A549 (cell line): ENCODE measurements around the gene SLIRP. TPM values are rescaled to one million over a fixed set of nuclear protein-coding genes. Genes with fewer than 3 reads are reported as not detected.
"Not testable (repeated sequence)": the region's sequence is repeated elsewhere in the genome, so short reads cannot be mapped to it uniquely, and the experiment has no call there.

ENCODE experiments used
- ATAC-seq, 2 experiments: fragments of 200-7000 bp in 1 of 2; fragments of >200 bp in 1 of 2; cut with Nextera tagmentation in 1 of 2; cut with Tn5 transposase in 1 of 2; 3 replicates each; pipeline versions ENCODE4 v1.8.0 to v1.9.1; 2018 to 2020; ENCODE audit warnings: mild to moderate bottlenecking in 1 of 2, moderate library complexity in 1 of 2
- CTCF ChIA-PET: fragments of 300-600 bp; sonication (Branson Sonifier 250); formaldehyde crosslinking; extraction: SDS; loops from one replicate; lab custom pipeline; 2021; ENCODE audit warnings: antibody characterized with exemption, inconsistent platforms; lab: Yijun Ruan, JAX
- POLR2A ChIA-PET: fragments of 350-600 bp; formaldehyde crosslinking; extraction: SDS; loops from one replicate; lab custom pipeline; 2021; ENCODE audit warnings: antibody characterized with exemption, inconsistent platforms; lab: Yijun Ruan, JAX
- DNase-seq, 2 experiments: peaks; one replicate each; pipeline versions ENCODE4 v3.0.0 to v3.0.0-alpha.2; 2011 to 2016; ENCODE audit warnings: low read depth in 1 of 2, low spot score in 1 of 2
- FAIRE-seq: peaks from 2 replicates; lab custom pipeline; 2011; peaks lifted over from hg19 to GRCh38; lab: Jason Lieb, UNC
- H3K27ac ChIP-seq, 2 experiments: fragments of >200 bp; sonication (Bioruptor Twin); formaldehyde crosslinking; 3 replicates each; pipeline ENCODE4 v1.5.1; 2016 to 2017
- H3K4me1 ChIP-seq: fragments of >200 bp; sonication (Bioruptor Twin); formaldehyde crosslinking; 3 replicates; pipeline ENCODE4 v1.6.1; 2016
- H3K4me2 ChIP-seq: fragments of >200 bp; sonication (Bioruptor Twin); formaldehyde crosslinking; 3 replicates; pipeline ENCODE4 v1.6.1; 2016
- H3K4me3 ChIP-seq: fragments of >200 bp; sonication (Bioruptor Twin); formaldehyde crosslinking; 3 replicates; pipeline ENCODE4 v1.5.1; 2016
- H3K9me3 ChIP-seq: fragments of >200 bp; sonication (Bioruptor Twin); formaldehyde crosslinking; 3 replicates; pipeline ENCODE4 v1.6.1; 2016
- CBX2 ChIP-seq: fragments of 200-600 bp; sonication (generic); IDR thresholded peaks from 2 replicates; pipeline ENCODE4 v1.6.1; 2016; ENCODE audit warnings: low read depth, mild to moderate bottlenecking, borderline replicate concordance
- FOXS1 ChIP-seq: fragments of 250-450 bp; sonication (Bioruptor Pico); IDR thresholded peaks from 2 replicates; pipeline ENCODE4 v1.5.0; 2020; ENCODE audit warnings: mild to moderate bottlenecking, moderate library complexity
- HDAC2 ChIP-seq: fragments of 200-600 bp; sonication (generic); IDR thresholded peaks from 2 replicates; pipeline ENCODE4 v1.6.1; 2016
- HEYL ChIP-seq: fragments of 250-450 bp; sonication (Bioruptor Pico); IDR thresholded peaks from 2 replicates; pipeline ENCODE4 v1.8.0; 2021; ENCODE audit warnings: mild to moderate bottlenecking, moderate library complexity
- HOXA7 ChIP-seq: fragments of 250-450 bp; sonication (Bioruptor Pico); IDR thresholded peaks from 2 replicates; pipeline ENCODE4 v1.5.0; 2020; ENCODE audit warnings: mild to moderate bottlenecking, moderate library complexity
- HOXB13 ChIP-seq: fragments of 250-450 bp; sonication (Bioruptor Pico); IDR thresholded peaks from 2 replicates; pipeline ENCODE4 v1.5.0; 2020; ENCODE audit warnings: low read depth, mild to moderate bottlenecking, moderate library complexity
- HOXB5 ChIP-seq: fragments of 250-450 bp; sonication (Bioruptor Pico); IDR thresholded peaks from 2 replicates; pipeline ENCODE4 v1.5.0; 2020; ENCODE audit warnings: mild to moderate bottlenecking, moderate library complexity
- JUNB ChIP-seq: fragments of >200 bp; sonication (Bioruptor Twin); formaldehyde crosslinking; IDR thresholded peaks from 2 replicates; pipeline ENCODE4 v1.6.1; 2016
- NFE2L2 ChIP-seq: fragments of 150-350 bp; conservative IDR thresholded peaks from 2 replicates; pipeline ENCODE4 v1.6.1; 2014; ENCODE audit warnings: low read length
- NR3C1 ChIP-seq: fragments of >200 bp; sonication (Bioruptor Twin); formaldehyde crosslinking; IDR thresholded peaks from 3 replicates; pipeline ENCODE4 v1.6.1; 2017
- PHF8 ChIP-seq: fragments of 200-600 bp; sonication (generic); IDR thresholded peaks from 2 replicates; pipeline ENCODE4 v1.6.1; 2016; ENCODE audit warnings: low read depth, mild to moderate bottlenecking, antibody characterized with exemption, moderate library complexity, borderline replicate concordance
- POLR2AphosphoS2 ChIP-seq: conservative IDR thresholded peaks from 2 replicates; pipeline ENCODE4 v1.6.1; 2012; ENCODE audit warnings: low read length, improper control_type of control experiment, inconsistent platforms
- RFX5 ChIP-seq: fragments of 450-650 bp; IDR thresholded peaks from 2 replicates; pipeline ENCODE4 v1.7.1; 2014; ENCODE audit warnings: antibody characterized with exemption, mild to moderate bottlenecking, moderate library complexity
- SMC3 ChIP-seq: fragments of >200 bp; sonication (Bioruptor Twin); formaldehyde crosslinking; IDR thresholded peaks from 3 replicates; pipeline ENCODE4 v1.6.1; 2018; ENCODE audit warnings: inconsistent platforms
- TFCP2L1 ChIP-seq: fragments of 250-450 bp; sonication (Bioruptor Pico); IDR thresholded peaks from 2 replicates; pipeline ENCODE4 v1.5.0; 2021; ENCODE audit warnings: mild to moderate bottlenecking
- ZNF302 ChIP-seq: fragments of 250-450 bp; sonication (Bioruptor Pico); IDR thresholded peaks from 2 replicates; pipeline ENCODE4 v1.9.0; 2021; ENCODE audit warnings: inconsistent platforms, mild to moderate bottlenecking, moderate library complexity
- ZSCAN20 ChIP-seq: fragments of 250-450 bp; sonication (Bioruptor Pico); IDR thresholded peaks from 2 replicates; pipeline ENCODE4 v1.8.0; 2022; ENCODE audit warnings: mild to moderate bottlenecking, moderate library complexity
- WGBS: methylation state at CpG from one replicate; pipeline ENCODE4 v1.1.6; 2017; ENCODE audit errors: missing lambda C conversion rate; 5-methylcytosine and 5-hydroxymethylcytosine counted together
- polyA plus RNA-seq, 4 experiments: library from polyadenylated mRNA; depleted of rRNA in 3 of 4; stranded (reverse); fragments of >200 nt; fragmentation: RNase III in 1 of 4; extraction: RNeasy Plus Mini Kit Qiagen cat#74134 plus additional on column Dnase treatment in 1 of 4; gene quantifications; 2 replicates in 3 of 4; 3 replicates in 1 of 4; pipeline ENCODE4 v1.2.3, GENCODE V29; 2011 to 2017
- TF ChIP-seq, protein P1 (sequence below): fragments of 250-450 bp; sonication (Bioruptor Pico); IDR thresholded peaks from 2 replicates; pipeline ENCODE4 v1.5.0; 2020; ENCODE audit warnings: low read depth, mild to moderate bottlenecking, moderate library complexity
- TF ChIP-seq, protein P2 (sequence below): IDR thresholded peaks from 2 replicates; pipeline ENCODE4 v1.6.1; 2012
- TF ChIP-seq, protein P3 (sequence below): fragments of 250-450 bp; sonication (Bioruptor Pico); IDR thresholded peaks from 2 replicates; pipeline ENCODE4 v1.5.0; 2021; ENCODE audit warnings: mild to moderate bottlenecking, moderate library complexity, borderline replicate concordance

Gene SLIRP
- polyA plus RNA-seq, 2 of the 4 experiments (the other 2 are of a cell fraction) = 492 to 623 TPM

DNA sequence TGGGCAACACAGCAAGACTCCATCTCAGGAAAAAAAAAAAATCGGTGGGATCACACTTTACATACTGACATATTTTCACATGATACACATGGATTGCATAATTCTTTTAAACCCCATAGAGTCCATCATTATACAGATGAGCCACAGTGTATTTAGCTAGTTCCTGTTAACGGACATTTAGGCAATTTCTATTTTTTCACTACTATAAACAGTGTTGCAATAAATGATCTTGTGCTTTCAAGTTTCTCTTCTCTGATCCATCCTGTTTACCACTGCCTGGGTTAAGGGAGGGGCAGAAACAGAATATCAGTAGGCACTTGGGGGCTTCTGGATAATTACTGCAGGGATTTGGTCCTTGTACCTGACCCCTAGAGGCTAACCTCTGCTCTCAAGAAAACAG lies 48.1 kb upstream of the SLIRP start:
- no peak for FAIRE-seq

DNA sequence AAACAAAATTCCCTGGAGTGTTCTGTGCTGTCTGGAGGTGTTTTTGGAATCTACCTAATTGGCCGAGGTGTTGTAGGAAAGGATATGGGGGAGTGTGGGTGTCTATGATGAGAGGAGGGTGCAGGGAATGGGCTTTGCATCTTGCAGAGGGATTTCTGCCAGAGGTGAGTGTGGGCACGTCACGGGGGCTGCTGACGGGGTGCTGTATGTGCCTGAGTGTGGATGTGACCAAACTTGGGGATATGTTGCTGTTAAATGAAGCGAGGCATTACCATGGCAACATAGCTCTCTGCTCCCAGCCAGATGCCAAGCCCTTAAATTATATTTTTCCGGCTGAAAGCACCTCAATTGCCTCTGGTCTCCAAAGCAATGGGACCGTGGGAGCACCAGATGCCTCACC lies 47.1 kb upstream of the SLIRP start:
- Histone ChIP-seq H3K4me1 (no peaks in the 10 kb centered on the region), H3K4me3 (no peak overlapping the region), H3K9me3 (no peaks in the 10 kb centered on the region), H3K27ac (no peak overlapping the region), H3K4me2 (no peak overlapping the region)
- ATAC-seq = no peak
- POLR2A ChIA-PET = interaction anchor here (0.7 kb wide), 1 partner anchor 125 kb away, joined by 3 read pairs; no protein-coding TSS in a partner anchor
- CTCF ChIA-PET = no interaction called here
- FAIRE-seq = no peak
- no peak for TF ChIP-seq ZNF302
- no peak for TF ChIP-seq NR3C1
- 57% methylated on average over 7 of the region's 7 CpGs for WGBS
- no peak for DNase-seq

More for the DNA sequence above, 48.1 kb upstream of the SLIRP start:
- POLR2A ChIA-PET = no interaction called here
- TF ChIP-seq POLR2AphosphoS2 = no peak
- H3K4me2 ChIP-seq = no peak overlapping the region
- WGBS = 62% methylated on average over 2 of the region's 2 CpGs
- no peaks in the 10 kb centered on the region for H3K9me3 ChIP-seq
- DNase-seq = no peak
- H3K4me3 ChIP-seq = no peak overlapping the region
- ATAC-seq = no peak
- H3K27ac ChIP-seq = no peak overlapping the region
- CTCF ChIA-PET = interaction anchor here (0.6 to 0.7 kb wide), 5 partner anchors 12 to 981 kb away, joined by 3 to 4 read pairs (median 4); no protein-coding TSS in a partner anchor
- H3K4me1 ChIP-seq = no peaks in the 10 kb centered on the region

DNA sequence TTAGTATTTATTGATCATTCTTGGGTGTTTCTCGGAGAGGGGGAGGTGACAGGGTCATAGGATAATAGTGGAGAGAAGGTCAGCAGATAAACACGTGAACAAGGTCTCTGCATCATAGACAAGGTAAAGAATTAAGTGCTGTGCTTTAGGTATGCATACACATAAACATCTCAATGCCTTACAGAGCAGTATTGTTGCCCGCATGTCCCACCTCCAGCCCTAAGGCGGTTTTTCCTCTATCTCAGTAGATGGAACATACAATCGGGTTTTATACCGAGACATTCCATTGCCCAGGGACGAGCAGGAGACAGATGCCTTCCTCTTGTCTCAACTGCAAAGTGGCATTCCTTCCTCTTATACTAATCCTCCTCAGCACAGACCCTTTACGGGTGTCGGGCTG lies 46.3 kb upstream of the SLIRP start:
- POLR2A ChIA-PET, ATAC-seq: not testable (repeated sequence)
- WGBS = 64% methylated on average over 9 of the region's 9 CpGs

DNA sequence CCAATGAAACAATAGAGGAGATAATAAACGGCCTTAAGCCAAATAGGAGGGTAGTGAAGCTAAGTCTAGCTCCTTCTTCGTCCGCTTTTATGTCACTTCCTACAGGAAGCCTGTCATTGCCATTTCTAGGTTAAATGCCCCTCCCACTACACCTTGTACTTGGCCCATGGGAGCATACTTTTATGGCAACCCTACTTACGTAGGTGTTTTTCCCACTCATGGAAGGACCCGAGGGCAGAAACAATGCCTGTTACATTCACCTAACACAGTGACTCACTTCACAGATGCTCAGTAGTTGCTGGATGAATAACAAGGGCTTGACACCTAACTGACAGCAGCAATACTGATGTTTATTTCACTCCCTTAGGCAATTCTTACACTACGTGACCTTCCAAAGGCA lies 44.6 kb upstream of the SLIRP start:
- H3K4me3 ChIP-seq = no peak overlapping the region
- 68% methylated on average over 6 of the region's 6 CpGs for WGBS
- no peak overlapping the region for H3K4me2 ChIP-seq
- no peak; a peak in 1 of 6 replicates for ATAC-seq
- POLR2A ChIA-PET = no interaction called here
- DNase-seq = no peak
- TF ChIP-seq, protein P1, sequence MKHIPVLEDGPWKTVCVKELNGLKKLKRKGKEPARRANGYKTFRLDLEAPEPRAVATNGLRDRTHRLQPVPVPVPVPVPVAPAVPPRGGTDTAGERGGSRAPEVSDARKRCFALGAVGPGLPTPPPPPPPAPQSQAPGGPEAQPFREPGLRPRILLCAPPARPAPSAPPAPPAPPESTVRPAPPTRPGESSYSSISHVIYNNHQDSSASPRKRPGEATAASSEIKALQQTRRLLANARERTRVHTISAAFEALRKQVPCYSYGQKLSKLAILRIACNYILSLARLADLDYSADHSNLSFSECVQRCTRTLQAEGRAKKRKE (CRISPR knock-in tag) = no peak
- TF ChIP-seq, protein P2, sequence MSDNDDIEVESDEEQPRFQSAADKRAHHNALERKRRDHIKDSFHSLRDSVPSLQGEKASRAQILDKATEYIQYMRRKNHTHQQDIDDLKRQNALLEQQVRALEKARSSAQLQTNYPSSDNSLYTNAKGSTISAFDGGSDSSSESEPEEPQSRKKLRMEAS = no peak
- TF ChIP-seq HEYL (CRISPR knock-in tag) = no peak
- TF ChIP-seq ZNF302 = no peak
- no peak for TF ChIP-seq CBX2
- no peak for TF ChIP-seq HDAC2
- TF ChIP-seq ZSCAN20 (CRISPR knock-in tag) = no peak
- no peak for TF ChIP-seq HOXB5 (CRISPR knock-in tag)
- no peak for TF ChIP-seq JUNB
- TF ChIP-seq TFCP2L1 (CRISPR knock-in tag) = no peak
- TF ChIP-seq NFE2L2 = no peak
- TF ChIP-seq, protein P3, sequence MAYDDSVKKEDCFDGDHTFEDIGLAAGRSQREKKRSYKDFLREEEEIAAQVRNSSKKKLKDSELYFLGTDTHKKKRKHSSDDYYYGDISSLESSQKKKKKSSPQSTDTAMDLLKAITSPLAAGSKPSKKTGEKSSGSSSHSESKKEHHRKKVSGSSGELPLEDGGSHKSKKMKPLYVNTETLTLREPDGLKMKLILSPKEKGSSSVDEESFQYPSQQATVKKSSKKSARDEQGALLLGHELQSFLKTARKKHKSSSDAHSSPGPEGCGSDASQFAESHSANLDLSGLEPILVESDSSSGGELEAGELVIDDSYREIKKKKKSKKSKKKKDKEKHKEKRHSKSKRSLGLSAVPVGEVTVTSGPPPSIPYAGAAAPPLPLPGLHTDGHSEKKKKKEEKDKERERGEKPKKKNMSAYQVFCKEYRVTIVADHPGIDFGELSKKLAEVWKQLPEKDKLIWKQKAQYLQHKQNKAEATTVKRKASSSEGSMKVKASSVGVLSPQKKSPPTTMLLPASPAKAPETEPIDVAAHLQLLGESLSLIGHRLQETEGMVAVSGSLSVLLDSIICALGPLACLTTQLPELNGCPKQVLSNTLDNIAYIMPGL (CRISPR knock-in tag) = no peak
- no peak for TF ChIP-seq RFX5
- TF ChIP-seq FOXS1 = no peak
- no peak for TF ChIP-seq HOXA7 (CRISPR knock-in tag)
- no peak for TF ChIP-seq PHF8
- TF ChIP-seq SMC3 = no peak
- no peak for TF ChIP-seq HOXB13
- no peaks in the 10 kb centered on the region for H3K9me3 ChIP-seq
- no peak for FAIRE-seq
- no peaks in the 10 kb centered on the region for H3K4me1 ChIP-seq
- CTCF ChIA-PET = interaction anchor here (1.2 kb wide), 1 partner anchor 8 kb away, joined by 3 read pairs; no protein-coding TSS in a partner anchor
- no peak overlapping the region for H3K27ac ChIP-seq

More for the DNA sequence above, 46.3 kb upstream of the SLIRP start:
- FAIRE-seq, H3K4me3 ChIP-seq, DNase-seq, H3K4me2 ChIP-seq, H3K27ac ChIP-seq, H3K9me3 ChIP-seq, CTCF ChIA-PET, H3K4me1 ChIP-seq: not testable (repeated sequence)
